Measurements from ENCODE around the gene DTYMK.

Gene DTYMK

DNA sequence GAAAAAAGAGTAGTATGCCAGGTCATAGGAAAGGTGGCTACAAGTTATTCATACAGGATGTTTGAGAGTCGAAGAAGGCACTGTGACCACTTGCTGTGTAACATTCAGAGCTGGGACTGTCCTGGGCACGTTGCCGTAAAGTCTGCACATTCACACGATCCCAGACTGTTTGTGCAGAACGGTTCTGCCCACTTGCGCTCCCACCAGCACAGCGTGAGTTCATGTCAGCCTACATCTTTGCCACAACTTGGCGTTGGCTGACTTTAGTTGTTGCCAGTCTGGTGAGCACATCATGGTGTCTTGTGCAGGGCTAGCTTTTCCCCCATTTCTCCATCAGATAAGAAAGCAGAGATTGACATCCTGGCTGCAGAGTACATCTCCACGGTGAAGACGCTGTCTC is 22.3 kb upstream of the DTYMK start:
- peaks cover 46 to 87% of the 10 kb centered on the region in 2 experiments for H3K36me3 ChIP-seq (ENCODE audit: control insufficient read depth in 2 of 2, insufficient read depth in 1 of 2, low read length in 2 of 2)
- H3K9me3 ChIP-seq (ENCODE audit: control insufficient read depth, insufficient read depth, low read depth, low read length) = no peaks in the 10 kb centered on the region
- H3K27ac ChIP-seq (ENCODE audit: extremely low read depth, low read depth, low read length) = no peak overlapping the region
- no peak overlapping the region for H3K4me3 ChIP-seq (ENCODE audit: low read depth, low read length)
- POLR2A ChIA-PET = no interaction called here
- CTCF ChIA-PET = no interaction called here
- no peaks in the 10 kb centered on the region for H3K4me1 ChIP-seq (ENCODE audit: control insufficient read depth, insufficient read depth, low read length)
- no peak for TF ChIP-seq ZNF266 (tag by site-specific recombination; IDR thresholded peaks at IDR 0.05; ENCODE audit: low read depth)
- TF ChIP-seq ZNF391 (tag by site-specific recombination; IDR thresholded peaks at IDR 0.05; ENCODE audit: borderline replicate concordance, low read depth) = no peak
- no peak for TF ChIP-seq SCRT2 (tag by site-specific recombination; IDR thresholded peaks at IDR 0.05)
- TF ChIP-seq ZNF157 (tag by site-specific recombination; IDR thresholded peaks at IDR 0.05) = no peak

DNA sequence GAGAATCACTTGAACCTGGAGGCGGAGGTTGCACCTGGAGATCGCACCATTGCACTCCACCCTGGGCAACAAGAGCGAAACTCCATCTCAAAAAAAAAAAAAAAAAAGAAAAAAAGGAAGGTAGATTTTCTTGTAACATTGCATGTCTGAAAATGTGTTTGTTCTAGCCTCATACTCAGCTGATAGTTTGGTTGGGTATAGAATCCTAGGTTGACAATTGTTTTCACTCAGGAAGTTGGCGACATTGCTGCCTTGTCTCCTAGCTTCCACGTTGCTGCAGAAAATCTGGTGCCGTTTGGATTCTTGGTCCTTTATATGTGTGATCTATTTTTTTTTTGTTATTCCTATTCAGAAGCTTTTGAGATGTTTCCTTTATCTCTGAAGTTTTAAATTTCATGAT is 19.9 kb upstream of the DTYMK start:
- POLR2A ChIA-PET = interaction anchor here (0.6 kb wide), 2 partner anchors 9 to 30 kb away, joined by 3 to 4 read pairs; no protein-coding TSS in a partner anchor

GRCh38 chr2:241703032-241703604 is 16.5 kb upstream of the DTYMK start:
- POLR2A ChIA-PET = interaction anchor here (1.2 to 6.3 kb wide), 5 partner anchors 15 to 169 kb away, joined by 3 to 58 read pairs (median 6); partner anchors contain the start of genes D2HGDH and DTYMK
- peaks cover 6% of the 10 kb centered on the region for H3K4me1 ChIP-seq (ENCODE audit: control insufficient read depth, insufficient read depth, low read length)
- H3K36me3 ChIP-seq (ENCODE audit: control insufficient read depth in 2 of 2, insufficient read depth in 1 of 2, low read length in 2 of 2) = peaks cover 13 to 41% of the 10 kb centered on the region in 2 experiments; a peak in 2 of 3 replicates
- peak overlapping the region; percentile 58; the same call in 1 of the 2 replicates for H3K27ac ChIP-seq (ENCODE audit: extremely low read depth, low read depth, low read length)
- TF ChIP-seq ZIC2 (tag by site-specific recombination; IDR thresholded peaks at IDR 0.05) = peak; percentile 79
- TF ChIP-seq GLIS1 (tag by site-specific recombination; IDR thresholded peaks at IDR 0.05) = peak; percentile 96
- no peak for TF ChIP-seq ZNF549 (tag by site-specific recombination; IDR thresholded peaks at IDR 0.05)
- TF ChIP-seq FEZF1 (tag by site-specific recombination; IDR thresholded peaks at IDR 0.05) = no peak
- no peak for TF ChIP-seq REPIN1 (tag by site-specific recombination; IDR thresholded peaks at IDR 0.05; ENCODE audit: low read depth)
- CTCF ChIA-PET = interaction anchor here (0.5 to 1.7 kb wide), 8 partner anchors 9 to 175 kb away, joined by 3 to 9 read pairs (median 4); partner anchors contain the start of gene DTYMK
- peak overlapping the region; percentile 70 for H3K4me3 ChIP-seq (ENCODE audit: low read depth, low read length)
- H3K9me3 ChIP-seq (ENCODE audit: control insufficient read depth, insufficient read depth, low read depth, low read length) = no peaks in the 10 kb centered on the region

More for the DNA sequence above, 19.9 kb upstream of the DTYMK start:
- peaks cover 29 to 70% of the 10 kb centered on the region in 2 experiments for H3K36me3 ChIP-seq (ENCODE audit: control insufficient read depth in 2 of 2, insufficient read depth in 1 of 2, low read length in 2 of 2)
- H3K9me3 ChIP-seq (ENCODE audit: control insufficient read depth, insufficient read depth, low read depth, low read length) = no peaks in the 10 kb centered on the region
- TF ChIP-seq SETDB1 (IDR thresholded peaks at IDR 0.05; ENCODE audit: insufficient read length, low read length) = peak; percentile 30
- TF ChIP-seq, protein P1, sequence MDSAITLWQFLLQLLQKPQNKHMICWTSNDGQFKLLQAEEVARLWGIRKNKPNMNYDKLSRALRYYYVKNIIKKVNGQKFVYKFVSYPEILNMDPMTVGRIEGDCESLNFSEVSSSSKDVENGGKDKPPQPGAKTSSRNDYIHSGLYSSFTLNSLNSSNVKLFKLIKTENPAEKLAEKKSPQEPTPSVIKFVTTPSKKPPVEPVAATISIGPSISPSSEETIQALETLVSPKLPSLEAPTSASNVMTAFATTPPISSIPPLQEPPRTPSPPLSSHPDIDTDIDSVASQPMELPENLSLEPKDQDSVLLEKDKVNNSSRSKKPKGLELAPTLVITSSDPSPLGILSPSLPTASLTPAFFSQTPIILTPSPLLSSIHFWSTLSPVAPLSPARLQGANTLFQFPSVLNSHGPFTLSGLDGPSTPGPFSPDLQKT (IDR thresholded peaks at IDR 0.05; ENCODE audit: borderline replicate concordance, low read depth, low read length) = no peak
- H3K27ac ChIP-seq (ENCODE audit: extremely low read depth, low read depth, low read length) = no peak overlapping the region
- CTCF ChIA-PET = interaction anchor here (0.6 kb wide), 1 partner anchor 169 kb away, joined by 4 read pairs; no protein-coding TSS in a partner anchor
- no peak overlapping the region for H3K4me3 ChIP-seq (ENCODE audit: low read depth, low read length)
- H3K4me1 ChIP-seq (ENCODE audit: control insufficient read depth, insufficient read depth, low read length) = peaks cover 6% of the 10 kb centered on the region

DNA sequence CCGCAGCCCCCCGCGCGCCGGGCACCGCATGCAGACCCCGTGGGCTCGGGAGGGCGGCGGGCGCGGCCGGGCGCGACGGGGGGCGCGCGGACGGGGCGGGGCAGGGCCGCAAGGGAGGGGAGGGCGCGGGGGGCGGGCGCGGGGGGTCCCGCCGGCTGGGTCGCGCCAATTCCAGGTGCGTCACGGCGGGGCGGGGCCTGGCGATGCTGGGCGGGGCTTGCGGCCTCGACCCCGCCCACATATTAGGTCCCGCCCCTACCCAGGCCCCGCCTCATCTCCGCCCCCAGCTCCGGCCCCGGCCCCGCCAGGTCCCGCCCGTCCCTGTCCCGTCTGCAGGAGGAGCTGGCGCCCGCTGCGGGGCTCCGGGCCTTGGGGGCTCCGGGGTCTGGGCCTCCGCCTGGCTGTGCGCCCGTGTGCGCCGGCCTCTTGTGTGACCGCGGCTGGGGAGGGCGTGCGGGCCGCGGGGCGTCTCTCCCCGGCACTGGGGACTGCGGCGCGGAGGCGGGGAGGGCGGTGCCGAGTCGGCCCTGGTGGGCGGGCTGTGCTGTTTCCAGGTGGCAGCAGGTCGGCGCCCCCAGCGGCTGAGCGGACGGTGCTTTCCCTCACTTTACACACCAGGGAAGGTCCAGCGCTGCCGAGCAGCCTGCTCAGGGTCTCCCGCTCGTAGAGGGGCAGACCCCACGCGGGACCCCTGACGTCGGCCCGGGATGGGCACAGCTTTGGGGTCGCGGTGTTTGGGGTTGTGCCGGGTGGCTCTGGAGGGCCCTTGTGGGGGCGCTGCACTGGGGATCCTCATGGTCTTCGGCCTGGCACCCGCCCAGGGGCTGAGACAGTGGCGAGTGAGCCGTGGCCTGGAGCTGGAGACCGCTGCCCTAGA is 15.8 kb upstream of the DTYMK start:
- no peaks in the 10 kb centered on the region for H3K9me3 ChIP-seq (ENCODE audit: control insufficient read depth, insufficient read depth, low read depth, low read length)
- ChIA-PET POLR2A (interaction anchor here (0.5 to 6.3 kb wide), 16 partner anchors 10 to 693 kb away, joined by 3 to 58 read pairs (median 4); partner anchors contain the start of genes D2HGDH, DTYMK, HDLBP and PASK), CTCF (interaction anchor here (0.5 to 1.7 kb wide), 12 partner anchors 10 to 177 kb away, joined by 3 to 9 read pairs (median 4); partner anchors contain the start of gene DTYMK)
- peaks cover 8 to 34% of the 10 kb centered on the region in 2 experiments; a peak in 2 of 3 replicates for H3K36me3 ChIP-seq (ENCODE audit: control insufficient read depth in 2 of 2, insufficient read depth in 1 of 2, low read length in 2 of 2)
- H3K4me1 ChIP-seq (ENCODE audit: control insufficient read depth, insufficient read depth, low read length) = peaks cover 6% of the 10 kb centered on the region
- peak overlapping the region; percentile 70 for H3K4me3 ChIP-seq (ENCODE audit: low read depth, low read length)
- peak overlapping the region; percentile 89 for H3K27ac ChIP-seq (ENCODE audit: extremely low read depth, low read depth, low read length)
- TF ChIP-seq, protein P2, sequence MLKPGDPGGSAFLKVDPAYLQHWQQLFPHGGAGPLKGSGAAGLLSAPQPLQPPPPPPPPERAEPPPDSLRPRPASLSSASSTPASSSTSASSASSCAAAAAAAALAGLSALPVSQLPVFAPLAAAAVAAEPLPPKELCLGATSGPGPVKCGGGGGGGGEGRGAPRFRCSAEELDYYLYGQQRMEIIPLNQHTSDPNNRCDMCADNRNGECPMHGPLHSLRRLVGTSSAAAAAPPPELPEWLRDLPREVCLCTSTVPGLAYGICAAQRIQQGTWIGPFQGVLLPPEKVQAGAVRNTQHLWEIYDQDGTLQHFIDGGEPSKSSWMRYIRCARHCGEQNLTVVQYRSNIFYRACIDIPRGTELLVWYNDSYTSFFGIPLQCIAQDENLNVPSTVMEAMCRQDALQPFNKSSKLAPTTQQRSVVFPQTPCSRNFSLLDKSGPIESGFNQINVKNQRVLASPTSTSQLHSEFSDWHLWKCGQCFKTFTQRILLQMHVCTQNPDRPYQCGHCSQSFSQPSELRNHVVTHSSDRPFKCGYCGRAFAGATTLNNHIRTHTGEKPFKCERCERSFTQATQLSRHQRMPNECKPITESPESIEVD (tag by site-specific recombination; IDR thresholded peaks at IDR 0.05) = no peak
- TF ChIP-seq SETDB1 (IDR thresholded peaks at IDR 0.05; ENCODE audit: insufficient read length, low read length) = no peak
- no peak for TF ChIP-seq ZNF24 (tag by site-specific recombination; IDR thresholded peaks at IDR 0.05)
- TF ChIP-seq ZNF768 (tag by site-specific recombination; IDR thresholded peaks at IDR 0.05) = no peak
- no peak for TF ChIP-seq ZNF549 (tag by site-specific recombination; IDR thresholded peaks at IDR 0.05)
- no peak for TF ChIP-seq ZNF121 (tag by site-specific recombination; IDR thresholded peaks at IDR 0.05)
- TF ChIP-seq ZFP69B (tag by site-specific recombination; IDR thresholded peaks at IDR 0.05) = no peak
- no peak for TF ChIP-seq ZNF140 (tag by site-specific recombination; IDR thresholded peaks at IDR 0.05)
- TF ChIP-seq ZSCAN30 (tag by site-specific recombination; IDR thresholded peaks at IDR 0.05) = 0 out of 2 replicates have a peak, but pooled peaks have one; percentile 37
- TF ChIP-seq ZNF404 (tag by site-specific recombination; IDR thresholded peaks at IDR 0.05) = no peak
- TF ChIP-seq ZNF248 (tag by site-specific recombination; IDR thresholded peaks at IDR 0.05) = no peak
- peak; percentile 91 for TF ChIP-seq GLIS2 (tag by site-specific recombination; IDR thresholded peaks at IDR 0.05)
- TF ChIP-seq ZNF76 (tag by site-specific recombination; IDR thresholded peaks at IDR 0.05; ENCODE audit: borderline replicate concordance, low read depth) = no peak
- TF ChIP-seq ZNF112 (tag by site-specific recombination; IDR thresholded peaks at IDR 0.05) = no peak
